Stomach (tissue), 9 donors: ENCODE data around the gene CASP2. TPM values are rescaled to one million over a fixed set of nuclear protein-coding genes. Genes with fewer than 3 reads are reported as not detected.

ENCODE experiments used
- DNase-seq, 2 donors: peaks; one replicate each; pipeline versions ENCODE4 v3.0.0 to v3.0.0-alpha.2; 2013 to 2019
- H3K27ac ChIP-seq, 5 donors: fragments of 200-600 bp in 4 of 5; sonication (generic) in 4 of 5; one replicate each; pipeline ENCODE4 v1.5.1; 2013 to 2019; ENCODE audit warnings: mild to moderate bottlenecking in 1 of 5, moderate library complexity in 1 of 5
- H3K27me3 ChIP-seq, 3 donors: fragments of 200-600 bp; sonication (generic); one replicate each; pipeline ENCODE4 v1.5.1; 2017 to 2019; ENCODE audit warnings: mixed run types in 1 of 3
- H3K36me3 ChIP-seq, 4 donors: fragments of 200-600 bp; sonication (generic); 1 replicate in 3 of 4; 2 replicates in 1 of 4; pipeline ENCODE4 v1.5.1; 2016 to 2019
- H3K4me1 ChIP-seq, 4 donors: fragments of 200-600 bp; sonication (generic); one replicate each; pipeline ENCODE4 v1.5.1; 2016 to 2019
- H3K4me3 ChIP-seq, 4 donors: fragments of 200-600 bp; sonication (generic) in 3 of 4; one replicate each; pipeline ENCODE4 v1.5.1; 2016 to 2019; ENCODE audit warnings: mild to moderate bottlenecking in 1 of 4
- H3K9me3 ChIP-seq, 4 donors: fragments of 200-600 bp; sonication (generic); one replicate each; pipeline ENCODE4 v1.5.1; 2016 to 2019
- CTCF ChIP-seq, 7 experiments: fragments of 450-650 bp in 4 of 7; fragments of 200-600 bp in 3 of 7; sonication (generic) in 3 of 7; IDR thresholded peaks; one replicate each; pipeline ENCODE4 v1.5.1; 2016 to 2019; ENCODE audit warnings: antibody characterized with exemption in 7 of 7, control low read depth in 2 of 7, mild to moderate bottlenecking in 1 of 7
- EP300 ChIP-seq: sonication (generic); formaldehyde crosslinking; IDR thresholded peaks from one replicate; pipeline ENCODE4 v1.6.1; 2017; ENCODE audit warnings: antibody characterized with exemption
- POLR2A ChIP-seq, 4 donors: fragments of 450-650 bp; IDR thresholded peaks; one replicate each; pipeline ENCODE4 v1.6.1; 2016; ENCODE audit warnings: antibody characterized with exemption in 4 of 4, control low read depth in 2 of 4, mild to moderate bottlenecking in 1 of 4, moderate library complexity in 1 of 4
- POLR2AphosphoS5 ChIP-seq, 3 donors: sonication (generic); formaldehyde crosslinking; IDR thresholded peaks; one replicate each; pipeline ENCODE4 v1.6.1; 2016; ENCODE audit warnings: antibody characterized with exemption in 3 of 3
- WGBS, 5 donors: extraction: QIAGEN DNeasy Blood & Tissue Kit in 3 of 5; methylation state at CpG; one replicate each; pipeline versions ENCODE4 v1.1.5 to v1.1.7; 2013 to 2018; 5-methylcytosine and 5-hydroxymethylcytosine counted together
- intact Hi-C: fragments of 100-400 bp; cut with DNase I; formaldehyde crosslinking; loops from one replicate; pipeline ENCODE4 v1.15.1; 2023; ENCODE audit warnings: low total_unique reads
- polyA plus RNA-seq, 3 donors: library from polyadenylated mRNA; stranded (reverse); fragments of 200-250 nt; gene quantifications; one replicate each; pipeline ENCODE4 v1.2.3, GENCODE V29; 2013
- total RNA-seq, 5 donors: library from RNA; depleted of rRNA; stranded (reverse); fragments of >200 nt; gene quantifications; one replicate each; pipeline versions ENCODE4 v1.1.0 to v1.2.3, GENCODE V29; 2014 to 2016
- donor health status: healthy with polysubstance abuse.
- donor health status: Bipolar disorder and iron deficiency.
- donor health status: healthy.

Gene CASP2
- total and polyA plus RNA-seq, 8 donors = 4.6 to 27.7 (median 15.5) TPM

GRCh38 chr7:143269251-143269650 is 18.9 kb upstream of the CASP2 start:
- WGBS, 5 donors = 69 to 76% (median 72%) methylated on average over 5 of the region's 5 CpGs
- intact Hi-C loops = no loop called here
- Histone ChIP-seq H3K27ac (no peak overlapping the region), H3K4me3 (no peak overlapping the region), H3K27me3 (no peaks in the 10 kb centered on the region), H3K9me3 (no peaks in the 10 kb centered on the region), H3K4me1 (peaks cover 10 to 14% (median 14%) of the 10 kb centered on the region in 4 donors), H3K36me3 (peaks cover 26 to 53% (median 42%) of the 10 kb centered on the region in 4 donors)
- no peak for TF ChIP-seq POLR2A (IDR thresholded peaks at IDR 0.05)
- DNase-seq = no peak

- H3K27me3 ChIP-seq = no peaks in the 10 kb centered on the region
- H3K9me3 ChIP-seq = no peaks in the 10 kb centered on the region
- 87 to 92% (median 90%) methylated on average over 1 of the region's 1 CpG for WGBS, 5 donors
- H3K27ac ChIP-seq = no peak overlapping the region
- DNase-seq = no peak
- no peak overlapping the region for H3K4me3 ChIP-seq
- peaks cover 23 to 42% (median 39%) of the 10 kb centered on the region in 4 donors for H3K36me3 ChIP-seq
- no peak for TF ChIP-seq POLR2AphosphoS5 (IDR thresholded peaks at IDR 0.05)
- TF ChIP-seq EP300 = no peak
- no peak for TF ChIP-seq POLR2A (IDR thresholded peaks at IDR 0.05)
- no peak for TF ChIP-seq CTCF (IDR thresholded peaks at IDR 0.05)
- H3K4me1 ChIP-seq = no peaks in the 10 kb centered on the region
- intact Hi-C loops = no loop called here
Measured at GRCh38 chr7:143271240-143271639, 16.9 kb upstream of the CASP2 start.

- Histone ChIP-seq H3K27me3 (no peaks in the 10 kb centered on the region), H3K4me1 (no peaks in the 10 kb centered on the region), H3K27ac (no peak overlapping the region), H3K4me3 (no peak overlapping the region), H3K36me3 (peaks cover 14 to 27% (median 26%) of the 10 kb centered on the region in 4 donors), H3K9me3 (no peaks in the 10 kb centered on the region)
- no peak for DNase-seq
- 89 to 97% (median 94%) methylated on average over 2 of the region's 2 CpGs for WGBS, 5 donors
- intact Hi-C loops = no loop called here
- no peak for TF ChIP-seq POLR2A (IDR thresholded peaks at IDR 0.05)
- TF ChIP-seq EP300 = no peak
- no peak for TF ChIP-seq POLR2AphosphoS5 (IDR thresholded peaks at IDR 0.05)
Measured at GRCh38 chr7:143272871-143273270, 15.3 kb upstream of the CASP2 start.

GRCh38 chr7:143279186-143280098 is 8.7 kb upstream of the CASP2 start:
- H3K27me3 ChIP-seq = no peaks in the 10 kb centered on the region
- TF ChIP-seq EP300 = no peak
- no peak for TF ChIP-seq POLR2AphosphoS5 (IDR thresholded peaks at IDR 0.05)
- TF ChIP-seq CTCF (IDR thresholded peaks at IDR 0.05) = no peak
- no peak for TF ChIP-seq POLR2A (IDR thresholded peaks at IDR 0.05)
- intact Hi-C loops = no loop called here
- H3K9me3 ChIP-seq = no peaks in the 10 kb centered on the region
- H3K36me3 ChIP-seq = no peaks in the 10 kb centered on the region
- H3K27ac ChIP-seq = peak overlapping the region in 4 of 5 donors; percentile 41 to 73 (median 61)
- H3K4me1 ChIP-seq = peaks cover 8 to 26% (median 18%) of the 10 kb centered on the region in 4 donors
- peak in 1 of 2 donors; percentile 87 for DNase-seq
- 19 to 35% (median 21%) methylated on average over 8 of the region's 8 CpGs for WGBS, 5 donors
- H3K4me3 ChIP-seq = no peak overlapping the region

GRCh38 chr7:143280160-143280559 is 8.0 kb upstream of the CASP2 start:
- H3K4me1 ChIP-seq = peaks cover 8 to 27% (median 20%) of the 10 kb centered on the region in 4 donors
- no peak for DNase-seq
- no peak overlapping the region for H3K4me3 ChIP-seq
- H3K36me3 ChIP-seq = no peaks in the 10 kb centered on the region
- peak overlapping the region in 4 of 5 donors; percentile 41 to 73 (median 61) for H3K27ac ChIP-seq
- 19 to 50% (median 38%) methylated on average over 1 of the region's 1 CpG for WGBS, 5 donors
- H3K9me3 ChIP-seq = no peaks in the 10 kb centered on the region
- no peaks in the 10 kb centered on the region for H3K27me3 ChIP-seq
- intact Hi-C loops = no loop called here
- TF ChIP-seq EP300 = no peak
- no peak for TF ChIP-seq POLR2AphosphoS5 (IDR thresholded peaks at IDR 0.05)
- no peak for TF ChIP-seq POLR2A (IDR thresholded peaks at IDR 0.05)
- TF ChIP-seq CTCF (IDR thresholded peaks at IDR 0.05) = no peak
